ENCODE measurements around the gene CFAP58.

The CFAP58 gene

GRCh38 chr10:104334965-104335650 is 18.5 kb upstream of the CFAP58 start:
- no peak for DNase-seq (ENCODE audit: low read depth in 2 of 2)

GRCh38 chr10:104336821-104337467 is 16.7 kb upstream of the CFAP58 start:
- DNase-seq (ENCODE audit: low read depth in 2 of 2), result no peak

- no peak for DNase-seq (ENCODE audit: low read depth in 2 of 2)
Observed at GRCh38 chr10:104337521-104337984, 16.1 kb upstream of the CFAP58 start.

GRCh38 chr10:104337985-104338735 is 15.5 kb upstream of the CFAP58 start, which contains the start of gene ITPRIP:
Gene ITPRIP (minus strand): TSS chr10:104338465. CDS start chr10:104316051, 22,414 bp downstream.
- DNase-seq (ENCODE audit: low read depth in 2 of 2), result peak; percentile 59 to 61

GRCh38 chr10:104339469-104340110 is 14.0 kb upstream of the CFAP58 start:
- no peak for DNase-seq (ENCODE audit: low read depth in 2 of 2)

- no peak for DNase-seq (ENCODE audit: low read depth in 2 of 2)
Observed at GRCh38 chr10:104340111-104340526, 13.5 kb upstream of the CFAP58 start.

- DNase-seq (ENCODE audit: low read depth in 2 of 2), result no peak
Observed at GRCh38 chr10:104340641-104341040, 13.0 kb upstream of the CFAP58 start.

GRCh38 chr10:104342941-104343411 is 10.7 kb upstream of the CFAP58 start:
- no peak for DNase-seq (ENCODE audit: low read depth in 2 of 2)

- DNase-seq (ENCODE audit: low read depth in 2 of 2), result no peak
Observed at GRCh38 chr10:104344219-104344618, 9.4 kb upstream of the CFAP58 start.

GRCh38 chr10:104345515-104345914 is 8.1 kb upstream of the CFAP58 start:
- no peak for DNase-seq (ENCODE audit: low read depth in 2 of 2)

GRCh38 chr10:104345941-104346340 is 7.7 kb upstream of the CFAP58 start:
- no peak for DNase-seq (ENCODE audit: low read depth in 2 of 2)

GRCh38 chr10:104347295-104348045 is 6.2 kb upstream of the CFAP58 start:
- DNase-seq (ENCODE audit: low read depth in 2 of 2), result no peak

- no peak for DNase-seq (ENCODE audit: low read depth in 2 of 2)
Observed at GRCh38 chr10:104348601-104349000, 5.0 kb upstream of the CFAP58 start.

- DNase-seq (ENCODE audit: low read depth in 2 of 2), result no peak
Observed at GRCh38 chr10:104349623-104350126, 4.0 kb upstream of the CFAP58 start.

- DNase-seq (ENCODE audit: low read depth in 2 of 2), result no peak
Observed at GRCh38 chr10:104350127-104350635, 3.5 kb upstream of the CFAP58 start.

- no peak for DNase-seq (ENCODE audit: low read depth in 2 of 2)
Observed at GRCh38 chr10:104351061-104351702, 2.5 kb upstream of the CFAP58 start.

- DNase-seq (ENCODE audit: low read depth in 2 of 2), result no peak
Observed at GRCh38 chr10:104351919-104352318, 1.7 kb upstream of the CFAP58 start.

GRCh38 chr10:104359811-104360210 is 6.2 kb downstream of the CFAP58 start:
- no peak for DNase-seq (ENCODE audit: low read depth in 2 of 2)

GRCh38 chr10:104367904-104368303 is 14.3 kb downstream of the CFAP58 start:
- DNase-seq (ENCODE audit: low read depth in 2 of 2), result no peak

- DNase-seq (ENCODE audit: low read depth in 2 of 2), result no peak
Observed at GRCh38 chr10:104368381-104368780, 14.7 kb downstream of the CFAP58 start.
